ENCODE measurements around the gene EVA1A. TPM values are rescaled to one million over a fixed set of nuclear protein-coding genes. Genes with fewer than 3 reads are reported as not detected.
A peak's percentile ranks its signal among the peaks of the same experiment; 100 is the strongest.

Gene EVA1A
- total RNA-seq, 4 donors from 2014 or later, result 0.16 to 2.4 (median 0.82) TPM

GRCh38 chr2:75505012-75505411 is 55.7 kb downstream of the EVA1A start:
- Histone ChIP-seq H3K27ac (no peak overlapping the region), H3K9me3 (no peaks in the 10 kb centered on the region), H3K4me1 (no peaks in the 10 kb centered on the region), H3K4me3 (no peak overlapping the region), H3K27me3 (no peaks in the 10 kb centered on the region), H3K36me3 (no peaks in the 10 kb centered on the region)
- no peak for TF ChIP-seq POLR2A (IDR thresholded peaks at IDR 0.05)
- TF ChIP-seq, protein P1, sequence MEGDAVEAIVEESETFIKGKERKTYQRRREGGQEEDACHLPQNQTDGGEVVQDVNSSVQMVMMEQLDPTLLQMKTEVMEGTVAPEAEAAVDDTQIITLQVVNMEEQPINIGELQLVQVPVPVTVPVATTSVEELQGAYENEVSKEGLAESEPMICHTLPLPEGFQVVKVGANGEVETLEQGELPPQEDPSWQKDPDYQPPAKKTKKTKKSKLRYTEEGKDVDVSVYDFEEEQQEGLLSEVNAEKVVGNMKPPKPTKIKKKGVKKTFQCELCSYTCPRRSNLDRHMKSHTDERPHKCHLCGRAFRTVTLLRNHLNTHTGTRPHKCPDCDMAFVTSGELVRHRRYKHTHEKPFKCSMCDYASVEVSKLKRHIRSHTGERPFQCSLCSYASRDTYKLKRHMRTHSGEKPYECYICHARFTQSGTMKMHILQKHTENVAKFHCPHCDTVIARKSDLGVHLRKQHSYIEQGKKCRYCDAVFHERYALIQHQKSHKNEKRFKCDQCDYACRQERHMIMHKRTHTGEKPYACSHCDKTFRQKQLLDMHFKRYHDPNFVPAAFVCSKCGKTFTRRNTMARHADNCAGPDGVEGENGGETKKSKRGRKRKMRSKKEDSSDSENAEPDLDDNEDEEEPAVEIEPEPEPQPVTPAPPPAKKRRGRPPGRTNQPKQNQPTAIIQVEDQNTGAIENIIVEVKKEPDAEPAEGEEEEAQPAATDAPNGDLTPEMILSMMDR (IDR thresholded peaks at IDR 0.05 in 4 of 5, conservative IDR thresholded peaks at IDR 0.05 in 1 of 5), result no peak
- ATAC-seq, result no peak
- intact Hi-C loops (cut with DNase I; ENCODE audit: low total_unique reads), result no loop called here
- in situ Hi-C loops (cut with MboI; ENCODE audit: low sequenced_read_pairs in 4 of 4), result no loop called here
- no peak for DNase-seq

DNA sequence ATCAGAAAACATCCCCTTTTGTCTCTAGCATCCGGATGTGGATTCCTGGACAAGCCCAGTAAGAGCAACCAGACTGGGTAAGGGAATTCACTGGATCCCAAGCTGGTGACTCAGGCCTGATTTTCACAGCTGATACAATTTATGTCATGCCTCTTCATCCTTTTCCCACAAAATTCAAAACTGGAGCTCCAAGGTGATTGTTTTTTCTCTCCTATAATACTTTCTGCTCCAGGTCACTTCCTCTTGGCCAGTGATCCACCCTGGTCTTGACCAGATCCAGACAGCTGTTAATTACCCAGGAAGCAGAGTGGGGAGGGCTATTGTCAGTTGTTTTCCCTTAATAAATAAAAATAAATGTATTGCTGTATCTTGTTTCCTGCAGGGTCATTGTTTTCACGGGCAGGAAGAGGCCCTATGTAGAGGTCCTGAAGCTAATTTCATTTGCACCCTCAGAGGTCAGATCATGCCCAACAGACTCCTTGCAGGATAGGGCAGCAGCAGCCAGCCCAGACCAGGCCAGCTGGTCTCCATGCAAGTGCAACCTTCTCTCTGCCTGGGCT is 57.6 kb downstream of the EVA1A start:
- no peaks in the 10 kb centered on the region for H3K36me3 ChIP-seq
- H3K4me3 ChIP-seq, result no peak overlapping the region
- no peaks in the 10 kb centered on the region for H3K27me3 ChIP-seq
- in situ Hi-C loops (cut with MboI; ENCODE audit: low sequenced_read_pairs in 4 of 4), result no loop called here
- no peak for DNase-seq
- H3K9me3 ChIP-seq, result no peaks in the 10 kb centered on the region
- peak overlapping the region in 1 of 4 donors; percentile 6 for H3K27ac ChIP-seq
- ATAC-seq, result peak; percentile 36 to 46
- H3K4me1 ChIP-seq, result no peaks in the 10 kb centered on the region
- TF ChIP-seq, protein P1 (IDR thresholded peaks at IDR 0.05 in 4 of 5, conservative IDR thresholded peaks at IDR 0.05 in 1 of 5), result no peak
- TF ChIP-seq POLR2A (IDR thresholded peaks at IDR 0.05), result no peak
- intact Hi-C loops (cut with DNase I; ENCODE audit: low total_unique reads), result no loop called here

DNA sequence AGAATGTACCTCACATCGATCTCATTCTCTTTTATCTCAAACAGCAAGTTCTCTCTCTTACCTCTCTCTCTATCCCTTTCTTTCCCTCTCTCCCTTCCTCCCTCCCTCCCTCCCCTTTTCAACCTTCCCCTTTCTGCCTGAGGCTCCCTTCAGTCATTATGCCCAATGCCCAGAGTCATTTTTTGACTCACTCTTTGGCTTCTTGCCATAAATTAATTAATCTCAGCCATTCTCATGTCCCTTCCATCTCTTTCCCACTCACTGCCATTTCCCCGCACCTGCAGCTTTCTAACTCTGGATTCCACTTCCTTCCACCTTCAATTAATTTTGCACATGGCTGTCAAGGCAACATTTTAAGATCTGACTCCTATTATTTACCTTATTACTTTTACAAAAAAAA is 60.1 kb downstream of the EVA1A start:
- Histone ChIP-seq H3K9me3 (no peaks in the 10 kb centered on the region), H3K27me3 (no peaks in the 10 kb centered on the region), H3K36me3 (no peaks in the 10 kb centered on the region), H3K4me1 (no peaks in the 10 kb centered on the region), H3K4me3 (no peak overlapping the region), H3K27ac (no peak overlapping the region)
- in situ Hi-C loops (cut with MboI; ENCODE audit: low sequenced_read_pairs in 4 of 4) (no loop called here), intact Hi-C loops (cut with DNase I; ENCODE audit: low total_unique reads) (no loop called here)
- TF ChIP-seq, protein P1 (IDR thresholded peaks at IDR 0.05 in 4 of 5, conservative IDR thresholded peaks at IDR 0.05 in 1 of 5), result no peak
- TF ChIP-seq POLR2A (IDR thresholded peaks at IDR 0.05), result no peak
- ATAC-seq, result no peak
- no peak for DNase-seq

DNA sequence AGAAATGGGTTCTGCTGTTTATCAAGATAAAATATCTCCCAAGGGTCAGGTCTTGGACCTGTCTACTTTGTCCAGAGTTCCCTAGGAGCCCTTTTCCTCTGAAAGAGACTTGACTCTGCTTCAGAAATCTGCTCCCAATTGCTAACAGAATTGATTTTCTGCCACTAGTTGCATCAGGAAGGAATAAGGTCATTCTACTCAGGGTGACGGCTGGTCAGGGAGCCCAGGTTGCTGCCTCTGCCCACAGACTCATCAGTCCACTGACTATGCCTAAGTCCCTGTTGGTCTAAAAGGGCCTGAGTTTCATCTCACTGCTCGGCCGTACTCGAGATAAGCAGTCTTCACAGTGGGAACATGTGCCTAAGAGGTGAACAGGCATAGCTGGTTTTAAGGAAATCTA is 61.2 kb downstream of the EVA1A start:
- no peak for DNase-seq
- in situ Hi-C loops (cut with MboI; ENCODE audit: low sequenced_read_pairs in 4 of 4), result no loop called here
- no peaks in the 10 kb centered on the region for H3K9me3 ChIP-seq

More for the DNA sequence above, 61.2 kb downstream of the EVA1A start:
- H3K36me3 ChIP-seq, result no peaks in the 10 kb centered on the region
- intact Hi-C loops (cut with DNase I; ENCODE audit: low total_unique reads), result no loop called here
- no peak overlapping the region for H3K27ac ChIP-seq
- no peak overlapping the region for H3K4me3 ChIP-seq
- no peaks in the 10 kb centered on the region for H3K4me1 ChIP-seq
- H3K27me3 ChIP-seq, result no peaks in the 10 kb centered on the region
- ATAC-seq, result no peak
- TF ChIP-seq, protein P1 (IDR thresholded peaks at IDR 0.05 in 4 of 5, conservative IDR thresholded peaks at IDR 0.05 in 1 of 5), result no peak
- TF ChIP-seq POLR2A (IDR thresholded peaks at IDR 0.05), result no peak
